Measurements from ENCODE around the gene C7orf25.

DNA sequence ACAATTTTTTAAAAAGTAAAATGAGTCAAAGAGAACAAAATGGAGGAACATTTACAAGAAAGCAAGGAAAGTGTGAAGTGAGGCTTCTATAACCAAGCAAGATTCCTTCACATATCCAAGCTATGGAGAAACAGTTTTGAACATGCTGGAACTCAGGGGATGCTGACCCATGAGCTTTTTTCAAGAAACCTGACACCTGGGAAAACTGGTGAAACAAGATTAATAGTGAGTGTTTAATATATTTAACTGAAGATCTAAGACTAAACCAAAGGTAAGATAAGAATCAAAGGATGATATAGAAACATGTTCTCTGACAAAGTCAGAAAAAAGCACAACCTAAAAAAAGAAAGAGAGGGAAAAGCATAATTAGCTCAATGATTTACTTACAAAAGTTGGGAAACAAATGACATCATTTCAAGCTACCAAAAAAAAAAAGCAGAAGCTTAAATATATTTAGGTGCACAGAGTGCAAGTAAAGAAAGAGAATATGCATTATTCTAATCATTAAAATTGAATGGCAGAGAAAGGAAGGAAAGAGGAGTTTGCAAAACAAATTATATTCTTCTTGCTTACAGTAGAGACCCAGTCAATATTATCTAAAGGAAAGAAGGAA lies 24.9 kb downstream of the C7orf25 start:
- TF ChIP-seq RAD21 (IDR thresholded peaks at IDR 0.05; ENCODE audit: low read depth) (no peak), YY1 (IDR thresholded peaks at IDR 0.05; ENCODE audit: low read depth) (no peak), TCF12 (IDR thresholded peaks at IDR 0.05; ENCODE audit: low read depth) (no peak)
- TF ChIP-seq, protein P1, sequence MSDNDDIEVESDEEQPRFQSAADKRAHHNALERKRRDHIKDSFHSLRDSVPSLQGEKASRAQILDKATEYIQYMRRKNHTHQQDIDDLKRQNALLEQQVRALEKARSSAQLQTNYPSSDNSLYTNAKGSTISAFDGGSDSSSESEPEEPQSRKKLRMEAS (IDR thresholded peaks at IDR 0.05): no peak

Data from Ishikawa (cell line).